ENCODE results near the gene CSF1R.

Gene CSF1R

DNA sequence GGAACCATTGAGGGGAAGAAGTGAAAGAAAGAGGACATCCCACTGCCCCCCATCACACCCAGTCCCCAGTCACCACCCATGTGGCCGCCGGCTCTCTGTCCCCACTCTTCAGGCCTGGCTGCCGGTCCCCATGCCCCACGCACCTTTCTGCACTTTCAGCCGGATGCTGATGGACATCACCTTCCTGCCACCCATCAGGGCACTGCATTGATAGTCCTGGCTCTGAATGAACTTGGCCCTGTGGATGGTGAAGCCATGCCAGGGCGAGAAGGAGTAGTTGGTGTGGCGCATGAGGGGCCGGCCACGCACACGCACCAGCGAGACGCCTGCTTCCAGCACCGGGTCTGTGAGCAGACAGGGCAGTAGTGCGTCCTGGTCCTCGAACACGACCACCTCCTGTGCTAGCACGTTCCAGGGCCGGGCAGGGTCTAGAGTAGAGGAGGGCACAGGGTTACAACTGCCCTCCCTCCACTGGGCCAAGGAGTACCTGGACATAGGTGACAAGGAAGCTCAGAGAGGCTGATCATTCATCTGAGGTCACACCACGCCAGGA is 6.4 kb downstream of the CSF1R start:
- Histone ChIP-seq H3K4me1 (ENCODE audit: low read length) (peaks cover 12% of the 10 kb centered on the region), H3K4me2 (ENCODE audit: low read length) (no peak overlapping the region), H4K20me1 (ENCODE audit: insufficient read depth, low read length) (no peaks in the 10 kb centered on the region), H3K27ac (ENCODE audit: low read length) (no peak overlapping the region), H3K27me3 (ENCODE audit: low read depth, low read length) (peaks cover 8% of the 10 kb centered on the region), H3K9me3 (ENCODE audit: insufficient read depth, low read length) (no peaks in the 10 kb centered on the region), H3K36me3 (replicated peaks; ENCODE audit: low read depth, low read length) (no peaks in the 10 kb centered on the region), H3K79me2 (ENCODE audit: low read length) (no peaks in the 10 kb centered on the region), H3K4me3 (ENCODE audit: low read length) (no peak overlapping the region), H3K9ac (ENCODE audit: low read length) (no peak overlapping the region), H2AFZ (ENCODE audit: low read depth, low read length) (no peak overlapping the region)
- no peak for TF ChIP-seq EZH2phosphoT487 (IDR thresholded peaks at IDR 0.05; ENCODE audit: low read depth)
- TF ChIP-seq, protein P1, sequence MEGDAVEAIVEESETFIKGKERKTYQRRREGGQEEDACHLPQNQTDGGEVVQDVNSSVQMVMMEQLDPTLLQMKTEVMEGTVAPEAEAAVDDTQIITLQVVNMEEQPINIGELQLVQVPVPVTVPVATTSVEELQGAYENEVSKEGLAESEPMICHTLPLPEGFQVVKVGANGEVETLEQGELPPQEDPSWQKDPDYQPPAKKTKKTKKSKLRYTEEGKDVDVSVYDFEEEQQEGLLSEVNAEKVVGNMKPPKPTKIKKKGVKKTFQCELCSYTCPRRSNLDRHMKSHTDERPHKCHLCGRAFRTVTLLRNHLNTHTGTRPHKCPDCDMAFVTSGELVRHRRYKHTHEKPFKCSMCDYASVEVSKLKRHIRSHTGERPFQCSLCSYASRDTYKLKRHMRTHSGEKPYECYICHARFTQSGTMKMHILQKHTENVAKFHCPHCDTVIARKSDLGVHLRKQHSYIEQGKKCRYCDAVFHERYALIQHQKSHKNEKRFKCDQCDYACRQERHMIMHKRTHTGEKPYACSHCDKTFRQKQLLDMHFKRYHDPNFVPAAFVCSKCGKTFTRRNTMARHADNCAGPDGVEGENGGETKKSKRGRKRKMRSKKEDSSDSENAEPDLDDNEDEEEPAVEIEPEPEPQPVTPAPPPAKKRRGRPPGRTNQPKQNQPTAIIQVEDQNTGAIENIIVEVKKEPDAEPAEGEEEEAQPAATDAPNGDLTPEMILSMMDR (IDR thresholded peaks at IDR 0.05; ENCODE audit: low read depth, low read length): no peak

DNA sequence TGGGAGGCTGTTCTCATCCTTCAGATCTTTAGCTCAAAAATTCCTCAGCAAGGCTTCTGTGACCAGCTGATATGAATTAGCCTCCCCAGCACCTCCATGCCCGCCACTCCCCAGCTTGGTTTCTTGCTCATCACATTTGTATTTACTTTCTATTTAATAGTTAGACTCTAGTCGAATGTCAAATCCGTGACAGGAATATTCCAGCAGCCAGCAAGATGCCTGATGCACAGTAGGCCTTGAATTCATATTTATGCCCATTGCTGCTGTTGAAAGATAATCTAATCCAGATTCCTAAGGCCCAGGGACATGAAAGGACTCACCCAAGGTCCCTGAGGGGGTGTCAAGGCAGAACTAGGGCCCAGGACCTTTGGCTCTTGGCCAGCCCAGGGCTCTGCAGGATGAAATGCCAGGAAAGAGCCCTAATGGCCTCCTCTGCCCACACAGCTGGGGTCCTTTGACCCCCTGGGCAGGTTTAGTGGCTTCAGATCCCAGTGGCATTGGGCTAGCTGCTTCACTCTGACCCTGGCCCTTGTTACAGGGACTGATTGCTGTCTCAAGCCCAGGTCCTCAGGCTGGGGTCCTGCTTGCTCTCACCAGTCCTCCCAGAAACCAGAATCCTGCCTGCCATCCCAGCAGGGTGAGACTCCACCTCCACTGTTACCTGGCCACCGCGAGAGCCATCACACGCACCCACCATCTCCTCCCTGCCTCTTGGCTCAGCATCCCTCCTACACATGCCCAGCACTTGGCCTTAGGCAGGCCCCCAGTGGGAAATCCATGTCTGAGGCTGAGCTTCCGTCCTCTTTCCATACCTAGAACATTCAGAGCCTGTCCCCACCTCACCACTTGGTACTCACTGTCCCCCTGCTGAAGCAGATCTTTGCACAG is 7.3 kb downstream of the CSF1R start:
- Histone ChIP-seq H3K36me3 (replicated peaks; ENCODE audit: low read depth, low read length) (no peaks in the 10 kb centered on the region), H3K9me3 (ENCODE audit: insufficient read depth, low read length) (no peaks in the 10 kb centered on the region), H3K4me3 (ENCODE audit: low read length) (no peak overlapping the region), H3K4me1 (ENCODE audit: low read length) (peaks cover 12% of the 10 kb centered on the region), H3K27ac (ENCODE audit: low read length) (no peak overlapping the region), H3K9ac (ENCODE audit: low read length) (no peak overlapping the region), H4K20me1 (ENCODE audit: insufficient read depth, low read length) (no peaks in the 10 kb centered on the region), H3K4me2 (ENCODE audit: low read length) (no peak overlapping the region), H2AFZ (ENCODE audit: low read depth, low read length) (no peak overlapping the region), H3K27me3 (ENCODE audit: low read depth, low read length) (peaks cover 8% of the 10 kb centered on the region), H3K79me2 (ENCODE audit: low read length) (no peaks in the 10 kb centered on the region)
- TF ChIP-seq EZH2phosphoT487 (IDR thresholded peaks at IDR 0.05; ENCODE audit: low read depth): no peak
- TF ChIP-seq, protein P1 (IDR thresholded peaks at IDR 0.05; ENCODE audit: low read depth, low read length): no peak

DNA sequence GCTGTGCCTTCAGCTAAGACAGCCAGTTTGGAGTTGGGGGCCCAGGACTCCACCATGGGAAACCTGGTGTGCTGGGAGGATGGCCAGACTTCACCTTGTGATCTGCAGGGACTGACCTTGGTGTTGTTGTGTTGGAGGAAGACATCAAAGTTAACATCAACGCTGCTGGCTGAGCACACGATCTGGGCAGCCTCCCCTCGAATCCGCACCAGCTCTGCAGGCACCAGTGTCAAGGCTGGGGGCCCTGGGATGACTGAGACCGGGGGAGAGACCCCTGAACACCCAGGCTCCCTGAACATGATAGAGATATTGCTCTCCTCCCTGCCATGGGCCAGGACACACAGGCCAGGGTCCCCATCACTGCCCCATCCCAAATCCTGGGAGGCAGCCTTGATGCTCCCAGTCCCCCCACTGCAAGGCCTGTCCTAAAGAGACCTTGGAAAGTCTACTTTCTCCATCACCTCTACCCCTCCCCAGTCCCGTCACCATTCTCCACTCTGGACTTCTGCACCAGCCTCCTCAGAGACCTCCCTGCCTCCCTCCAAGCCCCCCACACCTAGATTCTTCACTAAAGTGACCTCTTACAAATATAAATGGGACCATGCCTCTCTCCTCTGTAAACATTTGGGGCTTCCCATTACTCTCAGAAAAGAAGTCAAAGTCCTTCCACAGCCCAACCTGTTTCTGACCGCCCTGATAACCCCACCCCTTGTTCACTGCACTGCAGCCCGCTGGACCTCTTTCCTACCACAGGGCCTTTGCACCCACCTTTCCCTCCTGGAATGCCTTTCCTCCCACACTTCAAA is 8.2 kb downstream of the CSF1R start:
- Histone ChIP-seq H3K4me1 (ENCODE audit: low read length) (peaks cover 12% of the 10 kb centered on the region), H3K4me3 (ENCODE audit: low read length) (no peak overlapping the region), H3K27ac (ENCODE audit: low read length) (no peak overlapping the region), H3K79me2 (ENCODE audit: low read length) (no peaks in the 10 kb centered on the region), H3K36me3 (replicated peaks; ENCODE audit: low read depth, low read length) (no peaks in the 10 kb centered on the region), H3K27me3 (ENCODE audit: low read depth, low read length) (peaks cover 8% of the 10 kb centered on the region), H2AFZ (ENCODE audit: low read depth, low read length) (no peak overlapping the region), H3K4me2 (ENCODE audit: low read length) (no peak overlapping the region), H4K20me1 (ENCODE audit: insufficient read depth, low read length) (no peaks in the 10 kb centered on the region), H3K9me3 (ENCODE audit: insufficient read depth, low read length) (no peaks in the 10 kb centered on the region), H3K9ac (ENCODE audit: low read length) (no peak overlapping the region)
- TF ChIP-seq EZH2phosphoT487 (IDR thresholded peaks at IDR 0.05; ENCODE audit: low read depth): no peak
- TF ChIP-seq, protein P1 (IDR thresholded peaks at IDR 0.05; ENCODE audit: low read depth, low read length): no peak

DNA sequence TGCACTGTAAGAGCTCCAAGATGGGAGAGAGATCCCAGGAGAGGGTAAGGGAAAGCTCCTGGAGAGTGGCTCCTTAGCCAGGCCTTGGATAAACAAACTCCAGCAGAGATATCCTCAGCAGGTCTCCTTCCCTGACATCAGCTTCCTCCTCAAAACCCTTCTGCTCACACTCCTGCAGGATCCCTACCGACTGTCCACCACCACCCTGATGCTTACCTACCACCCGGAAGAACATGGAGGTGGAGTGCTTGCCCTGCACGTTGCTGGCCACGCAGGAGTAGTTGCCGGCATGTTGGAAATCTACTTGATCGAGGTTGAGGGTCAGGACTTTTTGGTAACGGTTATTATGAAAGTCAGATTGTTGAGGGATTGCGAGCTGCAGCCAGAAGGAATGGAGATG is 9.3 kb downstream of the CSF1R start:
- Histone ChIP-seq H3K27me3 (ENCODE audit: low read depth, low read length) (peaks cover 8% of the 10 kb centered on the region), H3K36me3 (replicated peaks; ENCODE audit: low read depth, low read length) (no peaks in the 10 kb centered on the region), H2AFZ (ENCODE audit: low read depth, low read length) (no peak overlapping the region), H4K20me1 (ENCODE audit: insufficient read depth, low read length) (no peaks in the 10 kb centered on the region), H3K4me1 (ENCODE audit: low read length) (peaks cover 10% of the 10 kb centered on the region), H3K9me3 (ENCODE audit: insufficient read depth, low read length) (no peaks in the 10 kb centered on the region), H3K4me2 (ENCODE audit: low read length) (no peak overlapping the region), H3K9ac (ENCODE audit: low read length) (no peak overlapping the region), H3K4me3 (ENCODE audit: low read length) (no peak overlapping the region), H3K79me2 (ENCODE audit: low read length) (no peaks in the 10 kb centered on the region), H3K27ac (ENCODE audit: low read length) (no peak overlapping the region)
- TF ChIP-seq, protein P1 (IDR thresholded peaks at IDR 0.05; ENCODE audit: low read depth, low read length): no peak
- no peak for TF ChIP-seq EZH2phosphoT487 (IDR thresholded peaks at IDR 0.05; ENCODE audit: low read depth)
